Hepatic stellate cell (primary cell): ENCODE measurements around the gene GPR137C.
"Not testable (repeated sequence)": the region's sequence is repeated elsewhere in the genome, so short reads cannot be mapped to it uniquely, and the experiment has no call there.

ENCODE experiments used
- DNase-seq: peaks from one replicate; pipeline ENCODE4 v3.0.0; 2011; ENCODE audit warnings: low spot score

The GPR137C gene

GRCh38 chr14:52563120-52563519 lies 10.5 kb downstream of the GPR137C start:
- DNase-seq = peak; percentile 33

DNA sequence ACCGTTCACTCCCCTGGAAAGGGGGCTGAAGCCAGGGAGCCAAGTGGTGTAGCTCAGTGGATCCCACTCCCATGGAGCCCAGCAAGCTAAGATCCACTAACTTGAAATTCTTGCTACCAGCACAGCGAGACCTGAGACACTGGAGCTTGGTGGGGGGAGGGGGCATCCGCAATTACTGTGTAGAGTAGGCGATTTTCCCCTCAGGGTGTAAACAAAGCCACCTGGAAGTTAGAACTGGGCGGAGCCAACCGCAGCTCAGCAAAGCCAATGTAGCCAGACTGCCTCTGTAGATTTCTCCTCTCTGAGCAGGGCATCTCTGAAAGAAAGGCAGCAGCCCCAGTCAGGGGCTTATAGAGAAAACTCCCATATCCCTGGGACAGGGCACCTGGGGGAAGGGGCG lies 15.8 kb downstream of the GPR137C start:
- DNase-seq = not testable (repeated sequence)

GRCh38 chr14:52575858-52576257 lies 23.2 kb downstream of the GPR137C start:
- no peak for DNase-seq

- DNase-seq = no peak
These were observed 30.9 kb downstream of the GPR137C start for GRCh38 chr14:52583544-52583943.

GRCh38 chr14:52589646-52590045 lies 37.0 kb downstream of the GPR137C start:
- no peak for DNase-seq

GRCh38 chr14:52590318-52590717 lies 37.7 kb downstream of the GPR137C start:
- DNase-seq = no peak

DNA sequence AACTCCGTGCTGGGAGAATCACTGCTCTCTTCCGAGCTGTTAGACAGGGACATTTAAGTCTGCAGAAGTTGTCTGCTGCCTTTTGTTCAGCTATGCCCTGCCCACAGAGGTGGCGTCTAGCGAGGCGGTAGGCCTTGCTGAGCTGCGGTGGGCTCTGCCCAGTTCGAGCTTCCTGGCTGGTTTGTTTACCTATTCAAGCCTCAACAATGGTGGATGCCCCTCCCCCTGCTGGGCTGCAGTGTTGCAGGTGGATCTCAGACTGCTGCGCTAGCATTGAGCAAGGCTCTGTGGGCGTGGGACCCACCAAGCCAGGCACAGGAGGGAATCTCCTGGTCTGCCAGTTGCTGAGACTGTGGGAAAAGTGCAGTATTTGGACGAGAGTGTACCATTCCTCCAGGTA lies 43.7 kb downstream of the GPR137C start:
- DNase-seq = no peak

DNA sequence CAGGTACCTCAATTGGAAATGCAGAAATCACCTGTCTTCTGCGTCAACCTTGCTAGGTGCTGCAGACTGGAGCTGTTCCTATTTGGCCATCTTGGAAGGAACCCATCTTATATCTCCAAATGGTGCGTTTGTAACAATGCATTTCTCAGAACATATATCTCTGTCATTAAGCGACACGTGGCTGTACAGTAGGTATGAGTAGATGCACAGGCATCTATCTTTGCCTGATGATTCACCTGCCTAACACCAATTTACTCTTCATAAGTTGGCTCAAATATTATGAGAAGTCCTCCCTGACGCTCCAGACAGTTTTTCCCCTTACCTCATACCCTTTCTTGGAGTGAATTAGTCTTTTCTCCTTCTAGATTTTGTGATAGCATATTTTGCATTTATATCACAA lies 44.2 kb downstream of the GPR137C start:
- DNase-seq = no peak

- DNase-seq = no peak
These were observed 45.9 kb downstream of the GPR137C start for GRCh38 chr14:52598568-52598967.

- DNase-seq = no peak
These were observed 47.3 kb downstream of the GPR137C start for GRCh38 chr14:52599974-52600373.

DNA sequence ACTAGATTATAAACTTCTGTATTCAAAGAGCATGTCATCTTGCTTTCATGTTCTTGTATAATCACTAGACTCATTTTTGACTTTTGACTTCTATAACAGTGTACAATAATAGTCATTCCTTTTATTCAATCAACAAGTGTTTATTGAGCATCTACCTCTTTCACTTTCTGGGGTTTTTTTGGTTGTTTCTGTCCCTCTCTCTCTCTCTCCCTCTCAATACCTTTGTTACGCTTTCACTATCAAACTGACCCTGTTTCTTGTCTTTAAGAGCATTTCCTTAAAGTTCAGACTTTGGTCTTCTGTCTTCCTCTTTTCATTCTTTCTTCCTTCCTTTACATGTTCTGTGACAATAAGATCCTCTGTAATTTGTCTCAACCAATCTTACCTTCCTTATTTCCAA lies 49.5 kb downstream of the GPR137C start:
- no peak for DNase-seq

GRCh38 chr14:52607061-52607460 lies 54.4 kb downstream of the GPR137C start:
- DNase-seq = no peak

- DNase-seq = no peak
These were observed 56.9 kb downstream of the GPR137C start for GRCh38 chr14:52609445-52610044.

- DNase-seq = no peak
These were observed 57.6 kb downstream of the GPR137C start for GRCh38 chr14:52610187-52610586.

- no peak for DNase-seq
These were observed 66.0 kb downstream of the GPR137C start for GRCh38 chr14:52618602-52619001.

DNA sequence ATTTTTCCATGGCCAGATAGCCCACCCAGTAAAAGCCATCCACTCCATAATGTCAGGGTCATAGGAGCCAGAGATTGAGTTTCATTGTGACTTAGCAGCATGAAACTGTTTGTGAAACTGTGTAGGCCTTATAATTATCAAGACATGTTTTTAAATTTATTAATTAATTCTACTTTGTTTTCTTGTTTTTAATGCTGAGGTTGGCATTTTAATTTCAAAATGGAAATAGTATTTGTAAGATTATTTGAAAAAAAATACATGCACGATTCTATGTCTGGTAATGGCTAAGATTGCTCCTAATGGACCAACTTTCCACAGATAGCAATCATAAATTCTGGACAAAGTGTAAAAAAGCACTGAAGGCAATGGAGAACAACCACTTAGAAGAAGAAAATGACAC lies 67.1 kb downstream of the GPR137C start:
- DNase-seq = no peak

DNA sequence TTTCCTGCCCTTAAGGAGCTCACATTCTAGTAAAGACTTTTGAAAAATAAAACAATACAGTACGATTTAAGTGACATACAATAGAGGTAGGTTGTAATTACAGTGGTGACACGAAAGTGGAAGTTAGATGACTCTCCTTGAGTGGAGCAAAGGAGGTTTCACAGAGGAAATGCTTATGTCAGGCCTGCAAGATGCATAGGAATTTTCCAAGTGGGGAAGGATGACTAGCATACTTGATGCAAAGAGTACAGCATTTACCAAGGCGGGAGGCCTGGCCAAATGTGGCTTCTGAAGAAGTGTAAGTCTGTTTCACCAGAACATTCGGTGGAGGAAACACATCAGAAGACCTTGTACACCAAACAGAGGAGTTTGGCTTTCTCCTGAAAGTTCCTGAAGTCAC lies 87.5 kb downstream of the GPR137C start:
- DNase-seq = no peak

- DNase-seq = no peak
These were observed 89.1 kb downstream of the GPR137C start for GRCh38 chr14:52641745-52642144.

DNA sequence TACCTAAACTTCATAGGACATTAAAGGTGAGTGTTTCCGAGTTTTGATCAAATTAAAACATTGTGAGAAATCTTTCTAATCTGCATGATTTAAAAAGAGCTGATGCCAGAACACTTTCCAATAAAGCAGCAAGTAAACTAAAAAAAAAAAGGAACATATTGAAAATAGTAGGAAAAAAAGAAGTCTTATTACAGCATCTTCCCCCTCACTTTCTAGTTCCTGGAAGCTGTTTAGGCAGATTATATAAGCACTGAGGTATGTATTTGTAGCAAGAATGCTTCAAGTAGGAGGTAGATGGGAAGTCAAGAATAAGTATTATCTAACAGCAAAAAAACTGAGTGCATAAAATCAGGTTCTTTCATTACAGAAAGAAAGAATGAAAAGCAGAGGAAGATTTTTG lies 96.9 kb downstream of the GPR137C start:
- DNase-seq = no peak

GRCh38 chr14:52650774-52651173 lies 98.1 kb downstream of the GPR137C start:
- DNase-seq = no peak

GRCh38 chr14:52656905-52657304 lies 104.3 kb downstream of the GPR137C start:
- DNase-seq = no peak

DNA sequence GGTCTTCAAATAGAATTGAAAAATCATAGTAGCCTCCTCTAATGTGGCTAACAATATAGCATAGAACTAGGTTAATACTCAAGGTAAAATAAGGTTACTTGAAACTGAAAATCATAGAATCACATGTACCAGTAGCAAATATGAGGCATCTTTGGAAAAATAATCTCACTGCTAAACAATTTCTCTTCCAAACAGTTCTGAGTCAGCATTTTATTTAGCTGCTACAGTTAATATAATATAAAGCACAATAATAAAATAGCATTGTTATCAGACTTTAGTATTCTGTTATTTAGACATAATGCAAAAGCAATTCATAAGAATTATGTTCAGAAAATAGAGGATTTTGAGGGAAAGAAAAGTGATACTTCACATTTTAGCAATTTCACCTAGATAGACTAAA lies 107.7 kb downstream of the GPR137C start:
- DNase-seq = no peak

DNA sequence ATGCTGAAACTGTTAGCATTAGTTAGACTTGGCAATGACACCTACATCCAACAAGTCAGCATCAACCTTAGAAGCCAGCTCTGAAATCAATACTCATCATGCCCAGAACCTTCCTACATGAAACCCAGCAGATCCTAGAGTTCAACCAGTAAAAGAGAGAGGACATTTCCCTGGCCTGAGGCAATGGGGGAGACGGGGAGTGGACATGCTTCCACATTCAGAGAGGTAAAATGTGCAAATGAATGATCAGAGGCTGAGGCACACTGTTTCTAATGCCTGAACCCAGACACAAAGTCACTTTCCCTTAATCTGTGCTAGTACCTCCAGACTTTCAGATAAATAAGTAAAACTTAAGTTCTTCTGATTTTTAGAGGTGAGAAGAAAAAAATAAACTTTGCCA lies 108.2 kb downstream of the GPR137C start:
- no peak for DNase-seq

- DNase-seq = no peak
These were observed 108.7 kb downstream of the GPR137C start for GRCh38 chr14:52661314-52661713.

DNA sequence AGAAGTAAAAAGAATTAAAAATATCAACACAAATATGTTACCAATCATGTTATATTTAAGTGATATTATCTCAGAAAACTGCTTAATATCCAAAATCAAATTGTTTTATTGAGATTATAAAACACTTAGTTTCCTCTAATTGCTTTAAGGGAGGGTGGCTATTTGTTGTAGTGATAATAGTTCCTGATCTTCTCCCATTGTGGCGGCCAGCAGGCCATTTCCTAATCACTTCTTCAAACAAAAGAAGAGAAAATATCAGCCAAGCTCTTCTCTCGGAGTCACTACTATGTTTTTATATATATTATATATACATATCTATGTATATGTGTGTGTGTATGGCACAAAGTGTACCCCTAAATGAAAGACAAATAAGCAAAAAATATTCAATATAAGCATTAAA lies 111.2 kb downstream of the GPR137C start:
- no peak for DNase-seq
